GM18858 (cell line): ENCODE results near the gene GFAP.

Experiments used
- ATAC-seq: cut with Tn5 transposase; IDR thresholded peaks from one replicate; pipeline ENCODE4 v1.9.1; 2021; ENCODE audit not compliant: unreplicated experiment

GFAP gene

DNA sequence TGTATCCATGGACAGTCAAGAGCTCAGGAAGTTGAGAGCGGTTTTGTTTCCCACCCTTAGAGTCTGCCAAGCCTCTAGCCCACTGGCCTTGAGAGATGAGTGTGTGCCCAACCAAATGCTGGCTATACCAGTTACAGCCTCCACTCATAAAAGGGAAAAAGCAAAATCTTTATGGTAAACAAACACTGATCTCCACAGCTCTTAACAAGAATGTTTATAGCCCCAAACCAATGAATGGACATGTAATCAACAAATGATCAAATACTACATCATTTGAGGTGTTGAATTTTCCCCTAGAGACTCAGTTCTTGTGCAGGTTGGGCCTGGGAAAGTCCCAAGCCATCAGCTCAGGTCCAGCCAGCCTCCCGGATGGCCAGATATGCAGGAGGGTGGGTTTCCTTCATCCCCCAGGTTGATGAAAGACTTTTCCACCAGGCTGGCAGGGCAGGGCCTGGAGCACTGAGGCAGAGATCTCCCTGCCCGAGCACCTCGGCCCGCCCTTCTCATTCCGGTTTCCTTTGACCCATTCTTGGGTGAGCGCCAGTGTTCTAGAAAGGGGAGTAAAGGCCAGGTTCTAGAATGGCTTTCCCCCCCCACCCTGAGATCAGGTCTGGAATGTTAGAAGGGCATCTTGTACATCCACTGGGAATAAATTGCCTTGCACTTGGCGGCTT is 12.2 kb downstream of the GFAP start:
- ATAC-seq, result no peak

DNA sequence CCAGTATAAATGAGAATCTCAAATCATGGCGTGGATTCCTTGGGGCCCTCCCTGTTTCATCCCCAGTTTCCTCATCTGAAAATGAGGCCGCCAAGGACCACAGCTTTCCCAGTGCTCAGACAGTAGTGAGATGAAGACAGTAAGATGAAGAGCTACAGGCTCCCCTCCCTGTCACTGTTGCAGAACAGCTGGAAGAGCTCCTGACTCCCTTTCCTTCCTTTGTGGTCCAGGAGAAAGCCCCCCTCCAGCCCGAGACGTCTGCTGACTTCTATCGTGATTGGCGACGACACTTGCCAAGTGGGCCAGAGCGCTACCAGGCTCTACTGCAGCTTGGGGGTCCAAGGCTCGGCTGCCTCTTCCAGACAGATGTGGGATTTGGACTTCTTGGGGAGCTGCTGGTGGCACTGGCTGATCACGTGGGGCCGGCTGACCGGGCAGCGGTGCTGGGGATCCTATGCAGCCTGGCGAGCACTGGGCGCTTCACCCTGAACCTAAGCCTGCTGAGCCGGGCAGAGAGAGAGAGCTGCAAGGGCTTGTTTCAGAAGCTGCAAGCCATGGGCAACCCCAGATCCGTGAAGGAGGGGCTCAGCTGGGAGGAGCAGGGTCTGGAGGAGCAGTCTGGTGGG is 13.1 kb downstream of the GFAP start:
- no peak for ATAC-seq

DNA sequence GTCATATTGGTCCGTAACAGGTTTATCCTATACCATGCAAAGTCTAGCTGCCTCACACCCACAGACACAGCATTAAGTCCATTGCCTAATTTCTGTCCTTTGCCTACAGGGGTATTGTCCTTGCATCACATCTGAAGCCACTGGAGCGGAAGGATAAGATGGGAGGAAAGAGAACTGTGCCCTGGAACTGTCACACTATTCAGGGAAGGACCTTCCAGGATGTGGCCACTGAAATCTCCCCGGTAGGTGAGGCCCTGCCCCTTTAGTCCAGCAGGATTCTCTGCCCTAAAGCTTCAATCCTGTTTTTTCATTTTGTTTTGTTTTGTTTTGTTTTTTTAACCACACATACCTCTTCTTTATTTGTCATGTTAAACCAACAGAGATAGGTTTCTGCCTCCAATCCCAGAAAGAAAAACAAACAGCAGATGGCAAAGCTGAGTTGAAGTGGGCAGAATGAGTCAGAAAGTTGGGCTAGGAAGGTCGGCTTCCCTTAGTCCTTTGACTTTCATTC is 13.8 kb downstream of the GFAP start:
- no peak for ATAC-seq

DNA sequence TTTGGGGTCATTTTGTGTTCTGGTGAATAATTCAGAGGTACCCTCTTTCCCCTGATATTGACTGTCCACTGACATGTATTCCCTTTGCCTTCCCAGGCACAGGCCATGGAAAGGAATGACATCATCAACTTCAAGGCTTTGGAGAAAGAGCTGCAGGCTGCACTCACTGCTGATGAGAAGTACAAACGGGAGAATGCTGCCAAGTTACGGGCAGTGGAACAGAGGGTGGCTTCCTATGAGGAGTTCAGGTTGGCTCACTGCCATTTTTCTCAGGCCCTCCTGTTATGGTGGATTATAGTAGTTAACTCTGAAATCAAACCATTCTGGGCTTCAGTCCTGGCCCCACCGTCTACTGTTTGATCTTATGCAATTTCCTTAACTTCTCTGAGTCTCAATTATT is 14.4 kb downstream of the GFAP start:
- ATAC-seq, result no peak

DNA sequence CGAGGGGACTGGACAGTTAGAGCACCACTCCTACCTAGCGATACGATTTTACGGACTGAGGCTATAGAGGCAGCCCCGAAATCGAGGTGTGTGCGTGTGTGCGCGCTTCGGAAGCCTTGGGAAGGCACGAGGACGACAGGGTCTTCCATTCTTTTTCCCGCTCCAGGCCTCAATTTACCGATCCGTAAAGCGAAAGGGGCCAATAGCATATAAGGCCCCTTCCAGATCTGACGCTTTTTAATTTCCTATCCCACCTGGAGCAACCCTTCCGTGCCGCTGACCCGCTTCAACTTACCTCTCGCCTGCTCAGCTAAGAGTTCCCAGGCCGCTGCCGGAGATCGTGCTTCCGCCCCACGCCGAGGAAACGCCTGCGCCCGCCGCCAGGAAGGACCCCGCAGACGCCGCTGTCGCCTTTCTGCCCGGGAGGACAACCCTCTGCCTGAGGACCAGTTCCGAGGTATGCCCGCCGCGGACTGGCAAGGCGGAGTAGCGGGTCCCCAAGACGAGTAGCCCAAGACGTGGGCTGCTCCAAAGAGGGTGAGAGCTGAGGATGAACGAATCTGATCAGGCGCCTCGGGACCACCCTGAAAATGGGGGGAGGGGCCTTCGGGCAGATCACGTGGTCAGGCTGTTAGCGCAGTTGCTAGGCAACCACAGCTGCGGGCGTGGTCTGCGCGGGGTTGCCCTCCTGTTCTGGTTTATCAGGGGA is 16.1 kb downstream of the GFAP start, which contains the start of gene EFTUD2:
EFTUD2 (minus strand) TSS at position 372 of the 709 bp plus-strand sequence. CDS start 4,924 bp downstream, outside the sequence.
- no peak for ATAC-seq

DNA sequence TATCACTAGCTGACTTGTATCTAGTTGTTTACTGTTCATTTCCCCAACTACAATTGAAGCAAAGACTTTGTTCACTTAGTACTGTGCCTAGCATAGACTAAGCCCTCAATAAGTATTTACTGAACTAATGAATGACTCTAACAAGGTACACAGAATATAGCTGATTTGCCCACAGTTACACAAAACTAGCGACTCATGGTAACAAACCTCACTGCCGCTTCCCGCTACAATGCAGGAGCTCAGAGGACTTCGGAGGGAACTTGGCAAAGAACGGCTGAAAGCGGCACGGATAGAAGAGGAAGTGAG is 16.6 kb downstream of the GFAP start:
- no peak for ATAC-seq

DNA sequence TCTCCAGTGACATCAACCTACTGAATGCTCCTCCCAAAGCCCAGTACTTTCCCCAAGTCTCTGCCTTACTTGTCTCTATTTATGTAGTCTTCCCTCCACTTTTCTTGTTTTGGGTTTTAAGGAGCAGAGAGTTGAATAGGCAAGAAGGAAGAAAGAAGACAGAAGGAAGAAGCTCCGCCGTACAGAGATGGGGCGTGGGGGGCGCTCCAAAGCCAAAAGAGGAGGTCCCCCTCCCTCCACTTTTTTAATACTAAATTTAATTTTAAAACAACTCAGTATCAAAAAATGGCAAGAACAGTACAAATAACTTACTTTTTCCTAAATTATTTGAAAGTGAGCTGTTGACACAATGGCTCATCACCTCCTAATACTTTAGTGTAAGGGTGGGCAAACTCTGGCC is 20.7 kb downstream of the GFAP start:
- no peak for ATAC-seq

DNA sequence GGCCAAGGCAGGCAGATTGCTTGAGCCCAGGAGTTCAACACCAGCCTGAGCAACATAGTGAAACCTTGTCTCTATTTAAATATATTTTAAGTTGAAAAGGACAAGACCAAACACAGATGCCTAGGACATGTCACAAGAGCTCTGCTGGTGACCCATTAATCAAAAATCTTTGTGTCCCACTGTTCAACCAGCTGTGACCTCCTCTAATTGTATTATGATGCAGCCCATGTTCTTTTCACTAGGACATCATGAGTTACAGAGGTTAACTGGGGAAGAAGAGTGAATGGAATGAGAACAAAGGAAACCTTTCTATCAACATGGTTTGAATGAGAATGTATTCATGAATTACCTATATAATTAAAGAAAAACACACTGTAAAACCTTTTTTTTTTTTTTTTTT is 23.1 kb downstream of the GFAP start:
- no peak for ATAC-seq

DNA sequence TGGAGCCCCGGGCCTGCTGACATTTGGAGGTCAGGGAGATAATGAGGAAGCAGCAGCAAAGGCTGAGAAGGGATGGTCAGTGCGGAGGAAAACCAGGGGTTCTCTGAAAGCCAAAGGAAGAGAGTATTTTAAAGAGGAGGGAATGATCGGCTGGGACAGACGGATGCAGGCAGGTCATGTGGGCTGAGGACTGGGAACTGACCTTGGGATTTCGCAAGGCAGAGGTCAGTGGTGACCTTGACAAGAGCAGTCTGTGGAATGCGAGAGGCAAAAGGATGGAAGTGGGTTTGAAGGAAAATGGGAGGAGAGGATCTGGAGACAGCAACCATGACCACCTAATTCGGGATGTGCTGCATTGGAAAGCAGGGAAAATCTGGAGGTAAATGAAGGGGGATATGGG is 26.3 kb downstream of the GFAP start:
- ATAC-seq, result no peak

DNA sequence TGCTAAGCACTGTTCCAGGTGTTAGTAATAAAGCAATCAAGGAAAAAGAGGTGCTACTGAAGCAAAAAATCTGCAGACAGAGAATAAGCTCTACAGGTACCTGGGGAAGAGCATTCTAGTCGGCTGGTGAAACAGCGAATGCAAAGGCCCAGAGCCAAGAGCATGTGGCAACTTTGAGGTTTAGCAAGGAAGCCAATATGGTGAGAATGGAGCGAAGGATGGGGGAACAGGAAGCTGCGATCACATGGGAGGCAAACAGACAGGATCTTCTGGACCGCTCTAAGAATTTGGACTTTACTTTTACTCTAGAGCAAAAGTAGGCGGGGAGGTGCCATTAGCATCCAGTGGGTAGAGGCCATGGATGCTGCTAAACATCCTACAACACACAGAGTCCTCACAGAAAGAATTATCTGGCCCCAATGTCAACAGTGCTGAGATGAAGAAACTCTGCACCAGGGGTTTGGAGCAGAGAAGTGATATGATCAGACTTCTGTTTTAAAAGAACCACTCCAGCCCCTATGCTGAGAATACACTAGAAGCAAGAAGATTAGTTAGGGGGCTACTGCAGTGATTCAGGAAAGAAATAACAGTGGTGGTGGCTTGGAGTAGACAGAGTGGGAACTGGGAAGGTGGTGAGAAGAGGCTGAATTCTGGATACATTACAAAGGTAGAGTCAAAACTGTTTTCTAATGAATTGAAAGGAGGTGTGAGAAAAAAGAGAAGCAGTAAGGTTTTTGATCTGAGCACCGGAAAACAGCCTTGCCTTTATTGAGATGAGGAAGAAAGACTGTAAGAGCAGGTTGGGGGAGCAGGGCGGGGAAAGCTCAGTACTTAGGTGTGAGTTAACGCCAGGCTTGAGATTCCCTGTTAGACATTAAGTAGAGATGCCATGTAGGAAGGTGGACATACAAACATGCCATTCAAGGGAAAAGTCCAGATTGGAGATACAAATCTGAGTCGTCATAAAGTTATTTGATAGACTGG is 27.0 kb downstream of the GFAP start:
- no peak for ATAC-seq

DNA sequence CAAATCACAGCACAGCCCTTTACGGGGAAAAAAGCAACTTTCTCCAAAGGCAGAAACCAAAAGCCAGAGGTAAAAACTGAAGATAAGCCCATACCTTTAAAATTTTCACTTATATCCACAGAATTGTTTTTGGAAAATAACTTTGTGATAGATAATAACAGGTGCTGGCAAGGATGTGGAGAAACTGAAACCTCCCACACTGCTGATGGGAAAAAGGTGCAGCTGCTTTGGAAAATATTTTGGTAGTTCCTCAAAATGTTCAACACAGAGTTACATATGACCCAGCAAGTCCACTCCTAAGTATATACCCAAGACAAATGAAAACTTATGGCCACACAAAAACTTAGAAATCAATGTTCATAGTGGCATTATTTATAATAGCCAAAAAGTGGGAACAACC is 28.3 kb downstream of the GFAP start:
- ATAC-seq, result no peak

DNA sequence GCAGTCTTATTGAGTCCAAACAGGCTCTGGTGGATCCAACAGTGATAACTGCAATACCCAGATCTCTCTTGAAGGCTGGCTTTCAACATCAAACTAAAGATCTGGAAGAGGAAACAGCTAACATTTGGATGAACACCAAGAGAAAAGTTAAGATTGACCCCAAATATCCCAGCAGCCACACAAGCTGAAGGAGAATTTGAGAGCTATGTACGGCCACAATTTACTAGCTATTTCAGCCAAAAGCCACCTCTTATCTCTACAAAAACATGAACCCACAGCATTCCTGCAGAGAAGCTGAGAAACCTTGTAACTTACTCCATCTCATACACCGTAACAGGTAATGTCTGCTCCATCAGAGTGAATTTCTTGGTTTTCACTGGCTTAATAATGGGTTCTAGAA is 30.4 kb downstream of the GFAP start:
- no peak for ATAC-seq

DNA sequence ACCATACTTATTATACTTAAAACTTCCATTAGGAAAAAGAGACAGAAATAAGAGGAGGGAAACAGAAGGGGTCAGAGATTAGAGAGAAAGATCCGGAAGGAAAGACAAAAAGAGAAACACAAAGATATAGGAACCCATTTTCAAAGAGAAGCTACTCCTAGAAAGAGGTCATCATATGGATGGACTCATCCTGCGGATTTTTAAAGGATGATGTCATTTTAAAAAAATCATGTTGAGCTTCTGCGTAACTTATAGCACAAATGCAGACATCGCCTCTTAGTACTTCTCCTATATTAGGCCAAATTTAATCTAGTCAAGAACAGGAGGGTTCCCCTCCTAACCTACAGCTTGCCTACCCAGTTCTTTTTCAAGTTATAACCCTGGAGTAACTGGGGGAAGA is 34.2 kb downstream of the GFAP start:
- no peak for ATAC-seq

DNA sequence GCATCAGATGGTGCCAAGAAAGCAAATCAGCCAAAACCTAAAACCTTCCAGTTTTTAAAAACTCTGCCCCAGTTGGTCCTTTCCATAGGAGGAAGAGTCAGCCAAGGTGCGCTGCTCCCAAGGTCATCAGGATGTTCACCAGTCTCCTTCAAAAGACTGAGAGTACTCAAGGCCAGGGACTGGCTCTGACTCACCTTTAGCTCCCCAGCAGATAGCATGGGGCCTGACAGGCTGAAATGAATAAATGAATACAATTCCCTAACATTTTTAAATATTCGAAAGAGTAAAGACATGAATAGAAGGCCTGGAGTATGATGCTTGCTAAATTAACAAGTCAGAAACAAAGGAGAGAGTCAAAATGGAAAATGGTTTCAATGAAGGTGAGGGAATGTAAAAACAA is 35.2 kb downstream of the GFAP start:
- no peak for ATAC-seq

DNA sequence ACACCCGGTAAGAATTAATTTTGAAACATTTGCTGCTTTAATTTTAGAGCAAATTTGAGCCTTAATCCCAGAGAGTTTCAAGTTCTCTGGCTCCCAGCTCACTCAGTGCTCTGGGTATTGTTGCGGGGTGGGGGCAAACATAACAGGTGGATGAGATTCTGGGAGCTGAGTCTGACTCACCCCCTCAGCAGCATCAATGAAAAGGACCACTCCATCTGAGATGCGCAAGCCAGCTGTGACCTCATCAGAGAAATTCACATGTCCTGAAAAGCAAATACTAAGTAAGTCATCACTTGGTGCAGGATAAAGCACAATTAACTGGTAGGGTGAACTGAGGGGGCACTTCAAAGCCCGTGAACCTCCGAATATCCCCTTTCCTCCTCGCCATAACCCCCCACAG is 35.9 kb downstream of the GFAP start:
- no peak for ATAC-seq

DNA sequence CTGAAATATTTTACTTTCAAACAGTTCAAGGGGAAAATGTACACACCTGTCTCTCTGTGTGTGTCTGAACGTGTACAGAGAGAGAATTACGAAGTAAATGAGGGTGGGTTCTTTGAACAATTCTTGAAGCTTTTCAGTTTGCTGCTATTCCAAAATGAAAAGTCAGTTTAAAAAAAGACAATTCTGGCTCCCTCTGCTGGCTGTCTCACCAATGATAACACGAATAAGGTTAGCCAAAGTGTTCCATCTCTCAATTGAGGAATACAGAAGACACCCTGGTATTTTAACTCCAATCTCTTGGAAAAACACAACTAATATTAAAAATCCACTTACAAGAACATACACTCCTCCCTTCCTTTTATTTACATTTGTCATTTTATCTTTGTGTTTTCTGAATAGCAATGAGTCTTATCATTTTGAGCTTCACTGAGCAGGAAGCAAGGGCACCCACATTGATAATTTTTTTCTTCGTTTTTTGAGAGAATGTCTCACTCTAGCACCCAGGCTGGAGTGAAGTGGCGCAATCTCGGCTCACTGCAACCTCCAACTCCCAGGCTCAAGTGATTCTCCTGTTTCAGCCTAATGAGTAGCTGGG is 36.6 kb downstream of the GFAP start:
- ATAC-seq, result no peak

DNA sequence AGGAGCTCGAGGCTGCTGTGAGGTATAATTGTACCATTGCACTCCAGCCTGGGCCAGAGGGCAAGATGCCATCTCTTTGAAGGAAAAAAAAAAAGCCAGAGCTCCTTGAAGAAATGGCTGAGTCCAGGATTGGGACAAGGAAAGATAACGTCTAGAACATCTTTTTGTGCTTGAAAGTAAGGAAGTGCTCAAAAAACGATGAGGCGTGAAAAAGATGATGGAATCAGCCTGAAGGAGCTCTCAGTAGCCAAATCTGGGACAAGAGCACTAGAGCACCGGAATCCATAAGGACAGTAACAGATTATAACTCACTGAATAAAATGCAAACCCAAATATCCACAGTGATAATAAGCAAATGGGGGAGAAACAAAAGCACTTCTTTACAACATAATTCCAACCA is 38.2 kb downstream of the GFAP start:
- no peak for ATAC-seq

DNA sequence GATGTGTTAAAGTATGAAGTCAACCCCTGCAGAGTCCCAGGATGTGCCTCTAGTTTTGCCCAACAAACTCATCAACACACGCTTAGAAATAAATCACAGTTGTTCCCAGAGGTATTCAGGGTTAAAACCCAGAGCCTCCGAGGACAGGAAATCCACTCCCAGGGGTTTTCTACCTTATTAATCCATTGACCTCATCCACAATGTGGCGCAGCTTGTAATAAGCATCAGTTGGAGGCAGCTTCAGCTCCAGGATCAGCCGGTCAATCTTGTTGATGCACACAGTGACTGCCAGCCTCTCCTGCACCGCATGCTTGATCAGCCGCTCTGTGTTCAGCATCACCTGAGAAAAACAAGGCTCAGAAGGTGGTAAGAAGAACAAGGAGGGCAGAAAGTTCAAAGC is 39.5 kb downstream of the GFAP start:
- no peak for ATAC-seq

DNA sequence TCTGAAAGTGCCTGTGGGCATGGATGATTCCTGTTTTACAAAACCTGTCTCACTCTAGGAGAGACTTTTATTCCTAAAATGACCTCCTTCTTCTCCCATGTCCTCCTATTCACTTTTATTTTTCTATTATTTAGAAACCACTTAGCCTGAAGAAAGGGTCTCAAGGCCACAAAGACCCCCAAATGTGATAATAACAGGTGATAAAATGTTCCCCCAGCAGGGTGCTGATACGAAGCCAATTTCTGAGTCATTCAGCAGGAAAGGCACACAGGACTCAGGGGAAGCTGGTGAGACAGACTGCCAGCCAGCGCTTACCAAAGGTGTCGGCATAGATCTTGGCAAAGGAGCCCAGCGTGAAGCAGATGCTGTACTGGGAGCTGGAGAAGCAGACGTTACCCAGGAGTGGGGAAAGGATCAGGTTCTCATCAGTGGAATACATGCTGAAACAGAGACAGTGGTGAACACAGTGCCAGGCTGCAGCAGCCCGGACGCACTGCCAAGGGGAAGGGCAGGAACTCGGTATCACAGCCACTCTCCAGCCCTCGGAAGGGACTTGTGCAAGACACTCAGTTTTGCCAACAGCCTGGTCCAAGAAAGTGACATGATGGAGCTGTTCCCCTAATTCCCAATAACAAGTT is 43.0 kb downstream of the GFAP start:
- no peak for ATAC-seq

DNA sequence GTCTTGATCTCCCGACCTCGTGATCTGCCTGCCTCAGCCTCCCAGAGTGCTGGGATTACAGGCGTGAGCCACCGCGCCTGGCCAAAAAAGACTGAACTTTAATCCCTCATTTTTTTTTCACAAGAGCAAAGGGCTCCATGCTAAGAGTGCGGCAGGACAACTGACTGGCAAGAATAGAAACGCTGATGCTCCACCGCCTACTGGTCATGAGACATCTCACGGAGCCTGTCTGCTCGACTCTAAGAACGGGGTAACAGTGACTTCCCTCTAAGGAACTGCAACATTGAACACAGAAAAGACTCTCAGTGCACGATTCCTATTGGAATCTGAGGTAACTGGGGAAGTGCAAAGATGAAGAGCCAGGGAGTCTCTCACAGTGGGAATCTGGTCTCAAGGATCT is 43.7 kb downstream of the GFAP start:
- no peak for ATAC-seq
